Choroid plexus epithelial cell (primary cell): ENCODE results near the gene FOXK1.
A peak's percentile ranks its signal among the peaks of the same experiment; 100 is the strongest.
"Not testable (repeated sequence)": the region's sequence is repeated elsewhere in the genome, so short reads cannot be mapped to it uniquely, and the experiment has no call there.

Experiments
- DNase-seq: peaks from one replicate; pipeline ENCODE4 v3.0.0-alpha.2; 2010; ENCODE audit warnings: low read depth
- H3K4me3 ChIP-seq: 2 replicates; pipeline ENCODE4 v1.5.1; 2011; ENCODE audit warnings: low read depth, mild to moderate bottlenecking, control low read depth, low read length, moderate library complexity
- TF ChIP-seq, protein P1 (sequence below): conservative IDR thresholded peaks from 2 replicates; pipeline ENCODE4 v1.5.1; 2011; ENCODE audit warnings: low read depth, mild to moderate bottlenecking, control low read depth, inconsistent platforms, low read length, moderate library complexity

FOXK1 gene

DNA sequence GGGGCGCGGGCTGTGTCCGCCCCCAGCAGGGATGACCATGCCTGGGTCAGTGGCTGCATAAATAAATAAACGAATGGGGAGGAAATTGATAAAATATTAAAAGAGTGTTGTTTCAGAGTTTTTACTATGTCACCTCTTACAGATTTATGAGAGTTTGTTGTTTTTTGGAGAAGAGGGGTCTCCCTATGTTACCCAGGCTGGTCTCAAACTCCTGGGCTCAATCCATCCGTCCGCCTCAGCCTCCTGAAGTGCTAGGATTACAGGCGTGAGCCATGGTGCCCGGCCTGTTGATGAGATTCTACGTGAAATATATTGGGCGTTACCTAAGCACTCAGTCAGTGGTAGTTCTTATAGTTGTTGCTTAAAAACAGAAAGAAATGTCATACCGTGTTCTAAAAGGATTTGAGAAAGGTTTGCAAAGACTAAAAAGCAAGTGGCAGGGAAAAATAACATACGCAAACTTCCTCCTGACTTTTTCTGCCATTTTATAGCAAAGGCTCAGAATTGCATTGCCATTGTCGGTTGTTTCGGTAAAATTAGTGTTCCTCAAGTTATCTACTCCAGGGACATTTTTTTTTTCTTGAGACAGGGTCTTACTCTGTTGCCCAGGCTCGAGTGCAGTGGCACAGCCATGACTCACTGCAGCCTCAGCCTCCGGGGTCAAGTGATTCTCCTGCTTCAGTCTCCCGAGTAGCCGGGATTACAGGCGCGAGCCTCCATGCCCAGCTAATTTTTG is 39.5 kb upstream of the FOXK1 start:
- DNase-seq = no peak
- TF ChIP-seq, protein P1, sequence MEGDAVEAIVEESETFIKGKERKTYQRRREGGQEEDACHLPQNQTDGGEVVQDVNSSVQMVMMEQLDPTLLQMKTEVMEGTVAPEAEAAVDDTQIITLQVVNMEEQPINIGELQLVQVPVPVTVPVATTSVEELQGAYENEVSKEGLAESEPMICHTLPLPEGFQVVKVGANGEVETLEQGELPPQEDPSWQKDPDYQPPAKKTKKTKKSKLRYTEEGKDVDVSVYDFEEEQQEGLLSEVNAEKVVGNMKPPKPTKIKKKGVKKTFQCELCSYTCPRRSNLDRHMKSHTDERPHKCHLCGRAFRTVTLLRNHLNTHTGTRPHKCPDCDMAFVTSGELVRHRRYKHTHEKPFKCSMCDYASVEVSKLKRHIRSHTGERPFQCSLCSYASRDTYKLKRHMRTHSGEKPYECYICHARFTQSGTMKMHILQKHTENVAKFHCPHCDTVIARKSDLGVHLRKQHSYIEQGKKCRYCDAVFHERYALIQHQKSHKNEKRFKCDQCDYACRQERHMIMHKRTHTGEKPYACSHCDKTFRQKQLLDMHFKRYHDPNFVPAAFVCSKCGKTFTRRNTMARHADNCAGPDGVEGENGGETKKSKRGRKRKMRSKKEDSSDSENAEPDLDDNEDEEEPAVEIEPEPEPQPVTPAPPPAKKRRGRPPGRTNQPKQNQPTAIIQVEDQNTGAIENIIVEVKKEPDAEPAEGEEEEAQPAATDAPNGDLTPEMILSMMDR = no peak
- peak overlapping the region; percentile 70 for H3K4me3 ChIP-seq

DNA sequence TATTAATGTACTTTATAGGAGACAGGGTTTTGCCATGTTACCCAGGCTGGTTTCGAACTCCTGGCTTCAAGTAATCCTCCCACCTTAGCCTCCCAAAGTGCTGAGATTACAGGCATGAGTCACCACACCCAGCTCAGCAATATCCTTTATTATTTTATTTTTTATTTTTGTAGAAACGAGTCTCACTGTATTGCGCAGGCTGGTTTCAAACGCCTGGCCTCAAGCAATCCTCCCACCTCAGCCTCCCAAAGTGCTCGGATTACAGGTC is 39.0 kb upstream of the FOXK1 start:
- DNase-seq, H3K4me3 ChIP-seq: not testable (repeated sequence)

DNA sequence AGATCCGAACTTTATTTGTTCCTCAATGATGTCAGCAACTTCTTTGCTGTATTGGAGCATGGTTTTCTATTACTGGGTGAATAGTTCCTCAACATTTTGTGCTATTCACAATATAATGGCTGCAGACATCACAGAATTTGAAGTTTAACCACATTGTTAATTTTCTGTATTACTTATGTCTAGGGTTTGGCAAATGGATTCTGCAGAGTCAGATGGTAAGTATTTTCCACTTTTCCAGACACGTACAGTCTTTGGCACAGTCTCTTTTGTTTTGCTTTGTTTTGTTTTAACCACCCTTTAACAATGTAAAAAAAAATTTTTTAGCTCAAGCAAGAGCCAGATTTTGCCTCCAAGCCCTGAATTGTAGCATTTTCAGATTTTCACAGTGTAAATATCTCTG is 36.8 kb upstream of the FOXK1 start:
- TF ChIP-seq, protein P1 = no peak
- no peak for DNase-seq
- no peak overlapping the region for H3K4me3 ChIP-seq

DNA sequence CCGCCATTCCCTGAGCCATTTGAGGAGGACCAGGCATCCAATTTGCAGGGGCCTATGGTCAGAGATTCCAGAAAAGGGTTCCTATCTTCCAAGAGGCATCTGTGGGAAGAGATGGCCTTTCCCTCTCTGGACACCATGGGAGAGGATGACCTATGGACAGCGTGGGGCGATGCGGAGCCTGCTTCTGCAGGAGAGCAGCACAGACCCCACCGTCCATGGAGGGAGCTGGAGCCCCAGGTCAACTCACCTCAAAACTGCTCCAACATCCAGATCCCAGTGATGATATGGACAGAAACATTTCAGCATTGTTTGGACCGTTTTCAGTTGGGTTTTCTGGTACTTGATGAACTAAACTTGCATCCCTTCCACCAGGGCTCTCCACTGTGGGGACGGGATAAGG is 34.0 kb upstream of the FOXK1 start:
- TF ChIP-seq, protein P1 = no peak
- no peak for DNase-seq

DNA sequence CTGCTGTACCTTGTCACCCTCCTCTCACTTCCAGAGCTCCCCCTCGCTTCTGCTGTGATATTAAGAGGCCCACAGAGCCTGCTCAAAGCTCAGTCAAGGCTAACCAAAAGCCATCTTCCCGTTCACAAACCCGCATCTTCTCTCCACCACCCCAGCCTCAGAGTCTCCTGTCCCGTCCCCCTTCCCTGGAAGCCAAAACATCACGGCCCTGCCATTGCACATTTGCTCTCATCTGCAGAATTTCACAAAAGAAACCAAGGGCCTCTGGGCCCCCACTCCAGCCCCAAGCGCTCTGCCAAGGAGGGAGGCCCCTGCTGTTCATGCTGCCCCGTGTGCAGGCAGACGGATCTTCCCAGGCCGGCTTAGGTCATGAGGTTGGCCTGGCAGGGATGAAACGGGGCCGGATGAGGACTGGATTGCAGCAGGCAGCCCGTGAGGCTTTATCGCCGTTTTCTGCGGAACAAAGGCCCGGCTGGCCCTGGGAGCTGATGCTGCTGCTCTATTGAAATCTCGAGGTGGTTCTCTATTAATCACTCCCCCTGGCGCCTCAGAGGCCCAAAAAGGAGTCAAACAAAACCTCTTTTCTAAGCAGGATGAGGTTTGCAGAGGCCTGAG is 31.6 kb upstream of the FOXK1 start:
- TF ChIP-seq, protein P1 = no peak
- H3K4me3 ChIP-seq = no peak overlapping the region
- DNase-seq = peak; percentile 64

More for the DNA sequence above, 34.0 kb upstream of the FOXK1 start:
- no peak overlapping the region for H3K4me3 ChIP-seq

DNA sequence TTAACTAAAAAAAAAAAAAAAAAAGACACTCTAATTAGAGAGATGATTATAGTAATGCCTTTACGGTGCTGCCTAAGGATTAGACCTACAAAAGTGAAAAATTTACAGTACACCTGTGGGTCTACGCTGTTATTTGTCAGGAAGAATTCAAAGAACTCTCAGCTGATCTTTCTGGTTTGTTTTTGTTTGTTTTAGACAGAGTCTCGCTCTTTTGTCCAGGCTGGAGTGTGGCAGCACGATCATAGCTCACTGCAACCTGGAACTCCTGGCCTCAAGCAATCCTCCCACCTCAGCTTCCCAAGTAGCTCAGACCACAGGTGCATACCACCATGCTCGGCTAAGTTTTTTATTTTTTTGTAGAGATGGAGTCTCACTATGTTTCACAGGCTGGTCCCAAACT is 28.3 kb upstream of the FOXK1 start:
- DNase-seq = no peak
- no peak overlapping the region for H3K4me3 ChIP-seq
- TF ChIP-seq, protein P1 = no peak

DNA sequence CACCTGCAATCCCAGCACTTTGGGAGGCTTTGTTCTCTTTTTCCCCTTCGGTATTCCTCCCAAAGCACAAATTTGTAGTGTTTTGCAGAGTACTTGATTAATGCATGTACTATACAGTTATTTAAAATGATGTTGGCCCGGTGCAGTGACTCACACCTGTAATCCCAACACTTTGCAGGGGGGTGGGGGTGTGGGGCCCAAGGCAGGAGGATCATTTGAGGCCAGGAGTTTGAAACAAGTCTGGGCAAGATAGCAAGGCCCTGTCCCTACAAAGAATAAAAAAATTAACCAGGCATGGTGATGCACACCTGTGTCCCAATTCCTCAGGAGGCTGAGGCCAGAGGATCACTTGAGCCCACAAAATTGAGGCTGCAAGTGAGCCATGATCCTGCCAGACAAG is 26.8 kb upstream of the FOXK1 start:
- H3K4me3 ChIP-seq = no peak overlapping the region
- no peak for DNase-seq
- TF ChIP-seq, protein P1 = no peak
